Effector memory CD4-positive, alpha-beta T cell (primary cell): ENCODE measurements around the gene CD164L2.
A peak's percentile ranks its signal among the peaks of the same experiment; 100 is the strongest.

ENCODE experiments used
- DNase-seq, 3 donors: peaks; one replicate each; pipeline ENCODE4 v3.0.0-alpha.2; 2020
- H3K27ac ChIP-seq: 2 replicates; pipeline ENCODE4 v1.7.0; 2013; ENCODE audit warnings: mild to moderate bottlenecking, low read length, moderate library complexity; ENCODE audit not compliant: insufficient read depth, poor library complexity, severe bottlenecking
- H3K27me3 ChIP-seq: replicated peaks from 2 replicates; pipeline ENCODE4 v1.7.0; 2013; ENCODE audit warnings: mild to moderate bottlenecking, low read length; ENCODE audit not compliant: insufficient read depth, control insufficient read depth, poor library complexity, severe bottlenecking
- H3K36me3 ChIP-seq: 2 replicates; pipeline ENCODE4 v1.7.0; 2013; ENCODE audit warnings: mild to moderate bottlenecking, low read length, moderate library complexity; ENCODE audit not compliant: control insufficient read depth, insufficient read depth
- H3K4me1 ChIP-seq: 2 replicates; pipeline ENCODE4 v1.7.0; 2013; ENCODE audit warnings: low read length, mild to moderate bottlenecking; ENCODE audit not compliant: control insufficient read depth, insufficient read depth, poor library complexity, severe bottlenecking
- H3K4me3 ChIP-seq: 2 replicates; pipeline ENCODE4 v1.7.0; 2013; ENCODE audit warnings: low read length, low read depth, mild to moderate bottlenecking; ENCODE audit not compliant: insufficient read depth, poor library complexity, severe bottlenecking
- H3K9me3 ChIP-seq: 2 replicates; pipeline ENCODE4 v1.7.0; 2013; ENCODE audit warnings: mild to moderate bottlenecking, low read length, moderate library complexity; ENCODE audit not compliant: control insufficient read depth

CD164L2 gene

GRCh38 chr1:27364696-27365371 is 18.3 kb downstream of the CD164L2 start:
- no peak for DNase-seq
- H3K27ac ChIP-seq = no peak overlapping the region

GRCh38 chr1:27363766-27364695 is 19.1 kb downstream of the CD164L2 start:
- Histone ChIP-seq H3K27ac (no peak overlapping the region), H3K4me1 (peaks cover 31% of the 10 kb centered on the region), H3K36me3 (no peaks in the 10 kb centered on the region), H3K4me3 (no peak overlapping the region), H3K27me3 (no peaks in the 10 kb centered on the region), H3K9me3 (no peaks in the 10 kb centered on the region)
- DNase-seq = no peak

More at GRCh38 chr1:27364696-27365371, 18.3 kb downstream of the CD164L2 start:
- H3K36me3 ChIP-seq = no peaks in the 10 kb centered on the region
- H3K27me3 ChIP-seq = no peaks in the 10 kb centered on the region
- H3K9me3 ChIP-seq = no peaks in the 10 kb centered on the region
- peaks cover 23% of the 10 kb centered on the region for H3K4me1 ChIP-seq
- no peak overlapping the region for H3K4me3 ChIP-seq

GRCh38 chr1:27361553-27361952 is 21.6 kb downstream of the CD164L2 start:
- H3K27ac ChIP-seq = no peak overlapping the region
- no peak for DNase-seq
- H3K4me3 ChIP-seq = no peak overlapping the region
- peaks cover 41% of the 10 kb centered on the region for H3K4me1 ChIP-seq
- no peaks in the 10 kb centered on the region for H3K27me3 ChIP-seq
- no peaks in the 10 kb centered on the region for H3K9me3 ChIP-seq
- no peaks in the 10 kb centered on the region for H3K36me3 ChIP-seq

- DNase-seq = no peak
- H3K36me3 ChIP-seq = no peaks in the 10 kb centered on the region
- H3K9me3 ChIP-seq = no peaks in the 10 kb centered on the region
- no peak overlapping the region for H3K4me3 ChIP-seq
- H3K4me1 ChIP-seq = peaks cover 46% of the 10 kb centered on the region
- H3K27me3 ChIP-seq = no peaks in the 10 kb centered on the region
- H3K27ac ChIP-seq = no peak overlapping the region
Observed at GRCh38 chr1:27361044-27361402, 22.1 kb downstream of the CD164L2 start.

GRCh38 chr1:27360159-27361043 is 22.7 kb downstream of the CD164L2 start:
- Histone ChIP-seq H3K9me3 (no peaks in the 10 kb centered on the region), H3K4me1 (peaks cover 43% of the 10 kb centered on the region), H3K27ac (no peak overlapping the region), H3K27me3 (no peaks in the 10 kb centered on the region), H3K36me3 (no peaks in the 10 kb centered on the region), H3K4me3 (peak overlapping the region; percentile 44)
- DNase-seq = peak; percentile 56 to 68 (median 56)

- H3K27ac ChIP-seq = no peak overlapping the region
- no peaks in the 10 kb centered on the region for H3K9me3 ChIP-seq
- DNase-seq = no peak
- H3K4me3 ChIP-seq = peak overlapping the region; percentile 44
- H3K36me3 ChIP-seq = no peaks in the 10 kb centered on the region
- no peaks in the 10 kb centered on the region for H3K27me3 ChIP-seq
- peaks cover 37% of the 10 kb centered on the region for H3K4me1 ChIP-seq
Observed at GRCh38 chr1:27359822-27360158, 23.3 kb downstream of the CD164L2 start.

GRCh38 chr1:27358928-27359313 is 24.2 kb downstream of the CD164L2 start:
- Histone ChIP-seq H3K9me3 (no peaks in the 10 kb centered on the region), H3K4me3 (no peak overlapping the region), H3K36me3 (no peaks in the 10 kb centered on the region), H3K4me1 (peaks cover 35% of the 10 kb centered on the region), H3K27me3 (no peaks in the 10 kb centered on the region), H3K27ac (no peak overlapping the region)
- no peak for DNase-seq

GRCh38 chr1:27358038-27358927 is 24.9 kb downstream of the CD164L2 start:
- H3K36me3 ChIP-seq = peaks cover 6% of the 10 kb centered on the region
- no peaks in the 10 kb centered on the region for H3K27me3 ChIP-seq
- no peak overlapping the region for H3K4me3 ChIP-seq
- no peaks in the 10 kb centered on the region for H3K9me3 ChIP-seq
- DNase-seq = no peak
- peaks cover 35% of the 10 kb centered on the region for H3K4me1 ChIP-seq
- no peak overlapping the region for H3K27ac ChIP-seq
